HG02938 (cell line): ENCODE measurements around the gene RAB3B.
A peak's percentile ranks its signal among the peaks of the same experiment; 100 is the strongest.
"Not testable (repeated sequence)": the region's sequence is repeated elsewhere in the genome, so short reads cannot be mapped to it uniquely, and the experiment has no call there.

Experiments
- ATAC-seq: cut with Tn5 transposase; IDR thresholded peaks from one replicate; pipeline ENCODE4 v1.9.1; 2021; ENCODE audit warnings: mild to moderate bottlenecking, moderate library complexity; ENCODE audit not compliant: unreplicated experiment

The RAB3B gene

GRCh38 chr1:51922040-51922439 is 68.5 kb downstream of the RAB3B start:
- no peak for ATAC-seq

DNA sequence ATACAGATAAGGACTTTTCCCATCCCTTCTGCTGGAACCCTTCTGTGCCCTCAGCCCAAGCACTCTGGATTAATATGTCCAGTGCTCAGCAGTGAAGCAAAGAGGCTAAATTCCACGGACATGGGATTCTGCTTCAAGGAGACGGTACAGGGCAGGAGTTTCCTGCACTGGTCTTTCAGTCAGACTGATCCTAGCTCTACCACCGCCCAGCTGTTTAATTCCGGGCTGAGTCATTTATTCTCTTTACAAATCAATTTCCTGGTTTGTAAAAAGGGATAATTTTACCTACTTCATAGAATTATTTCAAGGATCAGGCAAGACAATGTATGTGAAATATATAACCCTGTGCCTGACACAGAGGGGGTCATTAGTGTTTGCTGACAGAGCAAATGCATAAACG is 70.4 kb downstream of the RAB3B start:
- ATAC-seq = no peak

DNA sequence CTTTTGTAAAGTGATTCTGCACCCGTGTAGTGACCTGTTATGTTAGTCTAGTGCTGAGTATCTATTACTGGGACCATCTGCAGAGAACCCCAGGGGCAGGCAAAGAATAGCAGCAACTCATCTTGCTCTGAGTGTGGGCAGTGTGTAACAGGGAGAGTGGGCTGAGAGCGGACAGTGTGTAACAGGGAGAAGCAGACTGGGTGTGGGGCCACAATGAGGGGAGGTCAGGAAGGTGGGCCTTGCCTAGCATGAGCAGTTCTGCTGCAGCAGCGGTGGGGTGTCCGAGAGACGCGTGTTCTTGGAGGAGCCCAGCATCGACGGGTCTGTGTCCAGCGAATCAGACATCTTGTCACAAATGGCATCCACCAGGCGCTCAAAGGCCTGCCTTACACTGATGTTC is 70.8 kb downstream of the RAB3B start:
- ATAC-seq = no peak

- ATAC-seq = no peak
Observed at GRCh38 chr1:51916587-51917405, 73.7 kb downstream of the RAB3B start.

- ATAC-seq = no peak
Observed at GRCh38 chr1:51915951-51916350, 74.5 kb downstream of the RAB3B start.

GRCh38 chr1:51912881-51913280 is 77.6 kb downstream of the RAB3B start:
- ATAC-seq = no peak

DNA sequence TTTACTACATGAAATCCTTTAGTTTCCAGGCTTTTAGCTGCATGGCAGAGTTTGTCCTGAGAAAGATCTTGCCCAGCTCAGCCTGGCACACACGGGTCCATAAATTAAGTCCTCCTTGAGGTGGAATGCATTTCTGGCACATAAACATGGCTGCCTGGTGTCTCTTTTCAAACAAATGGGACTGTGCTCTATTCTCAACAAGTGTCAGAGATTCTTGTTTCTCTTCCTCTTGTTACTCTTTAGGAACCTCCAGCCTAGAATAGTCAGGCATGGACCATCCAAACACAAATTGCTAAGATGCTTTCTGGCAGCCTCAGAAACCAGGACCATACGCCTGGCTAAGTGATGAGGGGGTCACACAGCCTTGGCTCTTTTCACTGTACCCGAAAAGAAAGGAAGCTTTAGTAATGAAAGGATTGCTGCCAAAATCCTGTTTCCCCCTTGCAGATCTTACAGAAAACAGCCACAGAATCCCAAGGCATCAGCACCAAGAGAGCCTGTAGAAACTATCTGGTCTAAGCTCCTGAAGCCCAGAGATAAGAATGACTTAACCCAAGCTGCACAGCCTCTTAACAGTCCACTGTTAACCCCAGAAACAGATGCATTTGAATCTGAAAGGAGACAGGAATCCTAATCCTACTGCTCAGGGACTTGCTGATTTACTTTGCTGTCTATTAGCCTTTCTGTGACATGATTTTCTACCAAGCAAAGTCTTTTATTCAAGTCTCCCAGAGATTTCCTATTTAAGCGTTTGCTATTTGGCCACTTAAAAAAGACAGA is 80.1 kb downstream of the RAB3B start:
- ATAC-seq = no peak

DNA sequence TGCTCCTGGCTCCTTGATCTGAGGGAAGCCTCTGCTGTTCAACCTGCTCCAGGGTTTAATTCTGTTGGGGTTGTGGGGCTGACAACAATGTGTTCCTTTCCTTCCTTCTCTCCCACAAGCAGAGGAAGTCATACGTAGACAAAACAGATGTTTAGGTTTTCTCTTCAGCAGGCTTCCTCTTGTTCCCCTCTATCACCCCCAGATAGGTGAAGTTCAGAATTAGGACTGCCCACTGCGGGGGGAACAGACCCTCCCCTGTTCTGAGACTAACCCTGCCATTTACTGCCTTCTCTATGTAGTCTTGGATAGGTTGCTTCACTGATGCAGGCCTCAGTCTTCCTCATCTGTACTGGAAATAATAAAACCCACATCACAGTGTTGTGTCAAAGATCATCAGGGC is 82.0 kb downstream of the RAB3B start:
- no peak for ATAC-seq

- ATAC-seq = no peak
Observed at GRCh38 chr1:51907079-51907702, 83.3 kb downstream of the RAB3B start.

GRCh38 chr1:51906306-51907078 is 84.0 kb downstream of the RAB3B start:
- no peak for ATAC-seq

DNA sequence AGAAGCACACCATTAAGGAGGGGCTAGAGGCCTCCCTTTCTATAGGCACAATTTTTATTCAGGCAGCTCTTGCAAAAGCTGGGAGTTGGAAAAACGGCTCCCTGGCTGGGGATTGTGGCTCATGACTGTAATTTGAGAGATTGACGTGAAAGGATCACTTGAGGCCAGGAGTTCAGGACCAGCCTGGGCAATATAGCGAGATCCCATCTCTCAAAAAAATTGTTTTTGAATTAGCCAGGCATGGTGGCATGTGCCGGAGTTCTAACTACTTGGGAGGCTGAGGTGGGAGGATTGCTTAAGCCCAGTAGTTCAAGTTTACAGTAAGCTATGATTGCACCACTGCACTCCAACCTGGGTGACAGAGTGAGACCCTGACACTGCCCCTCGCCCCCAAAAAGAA is 88.0 kb downstream of the RAB3B start:
- no peak for ATAC-seq

DNA sequence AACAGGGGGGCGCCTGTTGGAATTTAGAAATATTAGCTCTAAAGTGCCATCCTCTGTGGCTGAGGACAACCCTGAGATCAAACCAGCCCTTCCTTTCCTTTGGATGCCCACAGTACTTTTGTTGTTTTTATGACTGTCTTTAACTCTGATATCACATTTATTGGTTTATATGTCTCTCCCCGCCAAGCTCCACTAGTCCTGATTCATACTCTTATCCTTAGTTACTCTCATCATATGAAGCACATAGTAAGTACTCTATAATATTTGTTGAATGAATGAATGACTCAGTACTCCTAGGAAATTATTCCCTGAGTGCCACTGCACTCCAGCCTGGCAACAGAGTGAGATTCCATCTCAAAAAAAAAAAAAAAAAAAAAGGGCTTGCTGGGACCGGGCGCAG is 89.3 kb downstream of the RAB3B start:
- no peak for ATAC-seq

GRCh38 chr1:51899022-51899421 is 91.5 kb downstream of the RAB3B start:
- ATAC-seq = no peak

DNA sequence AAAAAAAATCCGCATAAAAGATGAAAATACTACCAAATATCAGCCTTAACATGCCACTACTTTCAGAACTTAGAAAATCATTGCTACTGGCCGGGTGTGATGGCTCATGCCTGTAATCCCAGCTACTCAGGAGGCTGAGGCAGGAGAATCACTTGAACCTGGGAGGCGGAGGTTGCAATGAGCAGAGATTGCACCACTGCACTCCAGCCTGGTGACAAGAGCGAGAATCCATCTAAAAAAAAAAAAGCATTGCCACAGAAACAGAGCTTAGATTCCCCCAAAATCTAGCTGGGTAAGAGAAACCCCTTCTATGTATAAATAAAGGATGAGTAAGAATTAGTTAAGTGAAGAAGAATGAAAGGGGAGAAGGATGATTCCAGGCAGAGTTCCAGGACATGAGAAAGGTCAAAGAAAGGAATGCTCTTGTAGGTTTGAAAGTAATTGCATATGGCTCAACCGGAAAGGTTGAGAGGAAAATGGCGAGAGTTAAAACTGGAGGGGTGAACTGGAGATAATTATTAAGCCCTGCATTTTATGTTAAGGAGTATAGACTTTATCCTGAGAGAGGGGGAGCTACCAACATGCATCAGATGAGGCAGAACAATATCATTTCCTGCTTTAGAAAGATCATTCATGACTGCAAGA is 92.3 kb downstream of the RAB3B start:
- no peak for ATAC-seq

DNA sequence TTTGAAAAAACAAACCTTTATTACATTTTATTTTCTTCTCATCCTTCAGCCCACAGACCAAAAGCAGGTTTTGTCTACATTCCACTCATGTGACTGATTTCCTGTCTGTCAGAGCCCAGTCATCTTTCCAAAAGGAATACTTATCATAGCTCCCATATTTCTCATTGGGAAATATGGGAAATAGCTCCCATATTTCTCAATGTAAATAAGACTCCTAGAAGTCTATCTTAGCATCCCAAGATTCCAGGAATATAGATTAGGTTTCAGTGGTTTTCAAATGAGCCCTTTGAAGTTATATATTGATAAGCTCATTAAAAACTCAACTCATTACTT is 92.8 kb downstream of the RAB3B start:
- no peak for ATAC-seq

GRCh38 chr1:51894748-51895147 is 95.8 kb downstream of the RAB3B start:
- ATAC-seq = not testable (repeated sequence)

GRCh38 chr1:51878616-51879336 is 111.7 kb downstream of the RAB3B start, which contains the start of gene NRDC:
Gene NRDC (minus strand): TSS chr1:51878727. CDS start chr1:51878615, 112 bp downstream.
- ATAC-seq = peak; percentile 93

GRCh38 chr1:51878308-51878615 is 112.2 kb downstream of the RAB3B start:
- peak; percentile 14 for ATAC-seq

- ATAC-seq = no peak
Observed at GRCh38 chr1:51877434-51878307, 112.8 kb downstream of the RAB3B start.
